ENCODE results near the gene MEGF10.

The MEGF10 gene

DNA sequence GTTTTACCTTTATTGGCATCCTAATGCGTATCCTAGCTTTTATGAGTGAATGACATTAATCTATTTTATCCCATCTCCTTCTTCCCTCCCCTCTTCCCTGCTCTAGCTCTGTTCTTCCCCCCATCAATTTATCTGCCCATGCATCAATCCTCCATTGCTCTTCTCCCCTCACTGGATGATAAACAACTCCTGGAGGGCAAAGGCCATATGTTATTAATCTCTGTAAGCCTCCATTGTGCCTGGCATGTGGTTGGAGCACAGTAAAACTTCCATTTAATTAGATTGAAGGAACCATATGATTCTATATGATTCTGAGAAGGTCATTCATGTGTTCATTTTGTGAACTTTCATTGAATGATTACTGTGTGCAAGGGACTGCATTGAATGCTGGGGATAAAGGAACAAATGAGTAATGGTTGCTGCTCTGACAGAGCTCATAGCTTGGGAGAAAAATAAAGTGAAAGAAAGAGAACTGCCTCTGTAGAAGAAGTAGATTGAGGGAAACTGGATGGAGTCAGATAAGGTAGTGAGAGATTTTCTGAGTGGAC, 85.0 kb downstream of the MEGF10 start:
- DNase-seq = no peak

DNA sequence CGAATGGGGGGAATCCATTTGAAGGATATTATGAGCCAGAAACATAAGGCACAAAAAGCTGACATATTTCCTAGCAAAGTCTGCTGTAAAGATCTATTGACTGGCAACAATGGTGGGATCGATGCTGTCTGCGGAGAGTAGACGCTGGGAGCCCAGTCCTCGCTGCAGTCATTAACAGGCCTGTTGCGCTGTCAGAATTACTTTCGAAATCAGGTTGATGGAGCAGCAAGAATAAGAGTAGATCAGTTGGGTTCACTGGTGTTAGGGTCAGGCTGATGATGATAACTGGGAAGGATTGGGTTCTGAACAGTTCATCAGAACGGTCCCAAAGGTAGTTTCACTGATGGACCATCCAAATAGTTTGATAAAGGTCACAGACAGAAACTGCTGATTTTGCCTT, 87.1 kb downstream of the MEGF10 start:
- DNase-seq = no peak

DNA sequence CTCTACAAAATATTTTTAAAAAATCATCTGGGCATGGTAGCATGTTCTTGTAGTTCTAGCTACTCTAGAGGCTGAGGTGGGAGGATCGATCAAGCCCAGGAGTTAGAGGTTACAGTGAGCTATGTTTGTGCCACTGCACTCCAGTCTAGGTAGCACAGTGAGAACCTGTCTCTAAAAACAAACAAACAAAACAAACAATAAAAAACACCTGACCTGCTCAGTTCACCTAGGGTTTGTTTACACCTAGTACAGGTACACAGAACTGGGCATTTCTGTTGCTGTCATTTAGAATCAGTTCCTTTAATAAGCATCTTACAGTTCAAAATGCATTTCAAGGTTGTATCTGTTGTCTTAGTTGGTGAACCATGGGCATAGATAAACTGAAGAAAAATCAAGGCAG, 95.3 kb downstream of the MEGF10 start:
- no peak for DNase-seq

DNA sequence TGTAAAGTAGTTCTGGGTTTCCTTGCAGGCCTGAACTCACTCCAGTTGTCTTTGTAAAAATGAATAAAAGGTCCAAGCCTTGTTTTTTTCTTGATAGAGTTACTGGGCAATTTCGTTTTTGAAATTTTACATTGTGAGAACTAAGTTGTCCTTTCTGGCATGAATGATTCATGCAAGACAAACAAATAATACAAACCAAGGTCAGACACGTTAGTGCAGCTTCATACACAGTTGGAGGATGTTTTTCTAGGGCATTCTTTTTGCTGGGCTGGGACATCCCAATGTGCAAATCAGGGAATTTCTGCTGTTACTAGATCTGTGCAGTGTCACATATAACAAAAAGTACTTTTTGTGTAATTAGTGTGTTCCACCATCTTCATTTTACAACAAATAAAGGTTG, 96.0 kb downstream of the MEGF10 start:
- no peak for DNase-seq

DNA sequence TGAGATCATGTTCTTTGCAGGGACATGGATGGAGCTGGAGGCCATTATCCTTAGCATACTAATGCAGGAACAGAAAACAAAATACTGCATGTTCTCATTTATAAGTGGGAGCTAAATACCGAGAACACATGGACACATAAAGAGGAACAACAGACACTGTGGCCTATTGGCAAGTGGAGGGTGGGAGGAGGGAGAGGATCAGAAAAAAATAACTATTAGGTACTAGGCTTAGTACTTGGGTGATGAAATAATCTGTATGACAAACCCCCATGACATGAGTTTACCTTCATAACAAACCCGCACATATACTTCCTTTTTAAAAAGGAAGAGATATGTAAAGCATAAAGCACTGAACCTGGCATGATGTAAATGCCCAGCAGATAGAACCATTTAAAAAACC, 99.0 kb downstream of the MEGF10 start:
- no peak for DNase-seq

GRCh38 chr5:127392762-127393161, 102.2 kb downstream of the MEGF10 start:
- DNase-seq = no peak

DNA sequence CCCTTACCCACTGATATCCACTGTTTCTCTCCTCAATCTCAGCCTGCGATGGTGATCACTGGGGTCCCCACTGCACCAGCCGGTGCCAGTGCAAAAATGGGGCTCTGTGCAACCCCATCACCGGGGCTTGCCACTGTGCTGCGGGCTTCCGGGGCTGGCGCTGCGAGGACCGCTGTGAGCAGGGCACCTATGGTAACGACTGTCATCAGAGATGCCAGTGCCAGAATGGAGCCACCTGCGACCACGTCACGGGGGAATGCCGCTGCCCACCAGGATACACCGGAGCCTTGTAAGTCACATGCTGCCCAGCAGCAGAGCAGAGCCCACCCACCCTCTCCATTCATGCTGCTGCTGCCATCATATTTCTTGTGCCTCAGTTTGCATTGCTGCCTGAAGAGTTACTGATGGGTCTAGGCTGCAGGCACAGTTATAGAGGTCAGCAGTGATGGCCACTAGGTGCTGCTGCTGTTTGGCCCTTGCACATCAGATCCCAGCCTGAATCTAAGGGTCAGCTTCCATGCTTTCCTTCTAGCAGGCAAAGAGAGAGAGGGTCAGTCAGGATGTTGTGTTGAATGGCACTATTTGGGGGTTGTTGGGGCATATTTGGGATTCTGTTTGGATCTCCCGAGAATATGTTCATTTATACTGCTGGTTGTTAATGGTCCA, 106.0 kb downstream of the MEGF10 start:
- DNase-seq = no peak

DNA sequence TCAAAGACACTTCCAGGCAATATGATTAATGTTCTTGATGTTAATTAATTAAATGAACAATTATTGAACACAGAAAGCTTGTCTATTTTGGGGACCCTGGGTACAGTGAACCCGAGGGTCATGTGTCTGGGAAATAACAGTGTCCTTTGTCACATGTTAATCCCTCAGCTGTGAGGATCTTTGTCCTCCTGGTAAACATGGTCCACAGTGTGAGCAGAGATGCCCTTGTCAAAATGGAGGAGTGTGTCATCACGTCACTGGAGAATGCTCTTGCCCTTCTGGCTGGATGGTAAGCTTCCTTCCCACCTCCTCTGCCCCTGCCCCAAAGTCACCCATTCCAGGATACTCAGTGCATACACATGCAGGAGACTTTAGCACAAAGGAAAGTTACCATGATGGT, 107.9 kb downstream of the MEGF10 start:
- DNase-seq = no peak

GRCh38 chr5:127399068-127399467, 108.5 kb downstream of the MEGF10 start:
- no peak for DNase-seq

DNA sequence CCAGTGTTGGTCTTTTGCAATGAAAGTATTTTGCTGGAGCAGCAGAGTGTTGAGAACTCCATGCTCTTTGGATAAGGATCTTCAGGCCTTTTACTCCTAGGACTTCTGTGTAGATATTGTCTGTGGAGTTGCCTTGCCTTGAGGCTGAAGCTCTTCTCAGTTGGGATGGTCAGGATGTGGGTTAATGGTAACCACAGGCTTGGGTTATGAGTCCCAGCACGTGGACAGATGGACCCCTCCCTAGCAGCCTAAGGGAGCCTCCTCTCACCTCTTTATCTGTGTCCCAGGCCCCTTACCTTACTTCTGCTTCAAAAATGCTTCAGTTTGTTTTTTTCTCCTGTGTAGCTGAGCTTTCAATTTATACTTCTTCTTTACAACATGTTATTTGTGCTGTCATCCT, 109.9 kb downstream of the MEGF10 start:
- no peak for DNase-seq

DNA sequence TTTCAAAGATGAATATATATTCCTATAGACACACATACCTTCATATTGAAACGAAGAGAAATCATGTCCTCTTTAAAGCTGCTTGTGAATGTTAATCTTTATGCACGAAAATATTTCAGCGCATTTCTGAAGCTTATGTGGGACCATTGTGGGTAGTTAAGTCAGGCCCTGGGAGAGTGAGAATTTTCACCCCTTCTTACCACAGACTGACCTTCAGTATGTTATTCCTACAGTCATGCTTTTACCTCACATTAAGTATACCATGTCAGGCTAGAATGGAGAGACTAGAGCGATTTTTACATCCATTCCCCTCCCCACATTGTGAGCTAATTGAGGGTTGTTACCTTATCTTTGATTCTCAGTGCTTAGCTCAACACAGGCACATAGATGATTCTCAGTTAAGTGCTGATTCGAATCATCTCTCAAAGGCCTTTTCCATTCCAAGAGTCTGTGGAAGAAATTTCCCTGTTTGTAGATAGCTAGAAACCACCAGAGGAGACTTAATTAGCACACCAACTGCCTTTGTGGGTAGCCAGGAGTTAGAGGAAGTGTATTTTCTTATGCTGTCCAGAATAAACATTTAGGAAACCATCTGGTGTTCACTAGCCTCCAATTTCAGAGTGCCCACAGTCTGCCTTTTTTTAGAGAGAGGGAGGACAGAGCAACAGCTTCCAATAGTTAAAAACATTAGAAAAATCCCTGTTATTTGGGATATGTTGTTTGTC, 110.5 kb downstream of the MEGF10 start:
- no peak for DNase-seq

DNA sequence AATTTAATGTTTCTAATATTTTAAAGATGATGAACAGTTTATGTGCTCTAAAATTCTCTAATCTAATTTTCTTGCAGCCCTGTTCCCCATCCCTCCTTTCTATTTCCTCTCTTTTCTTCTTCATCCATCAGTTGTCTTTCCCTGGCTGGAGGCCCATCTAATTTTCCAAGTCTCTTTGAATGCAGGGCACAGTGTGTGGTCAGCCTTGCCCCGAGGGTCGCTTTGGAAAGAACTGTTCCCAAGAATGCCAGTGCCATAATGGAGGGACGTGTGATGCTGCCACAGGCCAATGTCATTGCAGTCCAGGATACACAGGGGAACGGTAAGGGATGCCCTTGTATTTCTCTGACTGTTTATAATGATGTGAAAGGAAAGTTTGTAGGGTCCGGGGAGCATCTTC, 111.8 kb downstream of the MEGF10 start:
- no peak for DNase-seq

DNA sequence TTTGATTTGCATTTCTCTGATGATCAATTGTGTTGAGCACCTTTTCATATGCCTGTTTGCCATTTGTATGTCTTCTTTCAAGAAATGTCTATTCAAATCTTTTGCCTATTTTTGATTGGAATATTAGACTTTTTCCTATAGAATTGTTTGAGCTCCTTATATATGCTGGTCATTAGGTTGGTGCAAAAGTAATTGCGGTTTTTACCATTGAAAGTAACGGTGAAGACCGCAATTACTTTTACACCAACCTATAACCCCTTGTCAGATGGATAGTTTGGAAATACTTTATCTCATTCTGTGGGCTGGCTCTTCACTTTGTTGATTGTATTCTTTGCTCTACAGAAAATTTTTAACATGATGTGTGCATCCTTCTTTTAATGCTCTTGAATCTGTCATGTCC, 113.6 kb downstream of the MEGF10 start:
- no peak for DNase-seq

DNA sequence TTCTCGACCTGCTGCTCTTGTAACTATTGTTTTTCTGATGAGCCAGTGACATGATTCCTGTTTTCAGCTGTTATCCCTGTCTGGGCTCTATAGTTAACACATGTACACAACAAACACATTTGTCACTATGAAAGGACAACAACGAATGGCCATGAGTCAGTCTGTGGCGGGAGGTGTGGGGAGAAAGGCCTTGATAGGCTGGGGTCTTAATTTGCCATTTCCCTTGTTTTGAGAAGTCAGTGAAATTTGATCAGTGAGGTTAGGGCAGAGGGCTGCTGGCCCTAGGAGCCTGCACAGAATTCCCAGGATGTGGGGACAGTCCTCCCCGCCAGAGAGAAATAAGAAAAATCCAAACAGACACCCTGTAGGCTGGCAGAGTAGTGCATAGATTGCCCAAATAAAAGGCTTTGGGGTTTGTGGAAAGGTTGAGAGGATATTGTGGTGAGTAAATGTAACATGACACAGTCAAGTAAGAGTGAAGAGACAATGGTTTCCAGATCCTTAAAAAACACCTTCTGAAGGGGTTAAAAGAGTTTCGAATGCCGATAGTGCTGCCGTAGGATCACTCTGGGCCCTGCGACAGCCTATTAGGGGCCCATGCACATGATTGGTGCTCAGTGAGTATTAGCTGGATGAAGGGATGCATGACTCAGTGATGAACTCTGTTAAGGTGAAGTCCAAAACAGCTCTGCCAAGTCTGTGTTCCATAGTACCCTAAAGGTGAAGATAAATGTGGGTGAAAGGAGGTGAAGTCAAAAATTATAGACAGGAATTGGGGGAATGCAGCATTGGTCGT, 115.9 kb downstream of the MEGF10 start:
- no peak for DNase-seq

DNA sequence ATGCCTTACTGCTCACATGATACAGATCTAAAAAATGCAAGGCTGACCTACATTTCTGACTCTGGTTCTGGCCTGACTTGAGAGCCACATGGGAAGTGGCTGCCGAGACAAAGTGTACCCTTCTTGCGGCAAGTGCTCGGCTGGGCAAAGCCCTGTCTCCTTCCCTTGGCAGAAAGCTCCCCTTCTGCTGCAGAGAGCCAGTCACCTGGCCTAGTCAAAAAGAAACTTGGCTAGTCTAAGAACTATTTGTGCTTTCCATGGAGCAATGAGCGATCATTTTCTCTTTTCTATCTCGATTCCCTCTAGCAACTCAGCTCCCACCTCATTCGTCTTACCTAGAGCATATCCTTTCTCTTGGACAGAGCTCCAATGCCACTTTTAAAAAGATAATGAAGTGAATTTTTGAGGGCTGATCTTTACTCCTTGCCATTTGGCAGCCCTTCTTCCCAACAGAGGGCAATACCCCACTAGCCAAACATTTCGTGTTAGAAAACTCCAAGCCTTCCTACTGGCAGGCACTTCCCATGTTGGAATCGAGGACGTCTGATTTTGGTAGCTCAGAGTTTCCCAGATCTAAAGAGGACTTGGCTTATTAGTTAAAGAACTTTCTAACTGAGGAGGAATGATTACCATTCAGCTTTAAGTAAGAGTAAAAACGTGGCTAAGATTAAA, 118.8 kb downstream of the MEGF10 start:
- no peak for DNase-seq

GRCh38 chr5:127409921-127410675, 119.5 kb downstream of the MEGF10 start:
- no peak for DNase-seq

DNA sequence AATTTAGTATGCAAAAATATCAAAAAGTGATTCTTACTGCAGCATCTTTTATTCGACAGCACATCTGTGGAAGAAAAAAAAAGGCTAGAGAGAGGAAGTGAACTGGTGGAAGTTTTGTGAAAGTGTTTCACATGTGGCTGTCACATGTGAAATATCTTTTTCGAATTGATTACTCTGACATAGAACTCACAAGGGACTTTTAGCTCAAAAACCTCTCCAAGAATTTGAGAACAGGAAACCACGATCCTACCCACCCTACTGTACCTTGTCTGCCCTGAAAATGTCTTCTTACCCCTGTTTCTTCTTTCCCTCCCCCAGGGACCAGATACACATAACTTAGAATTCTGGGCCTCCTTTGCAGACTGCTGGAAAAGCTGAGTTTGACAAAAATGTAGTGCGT, 120.4 kb downstream of the MEGF10 start:
- DNase-seq = no peak

GRCh38 chr5:127411381-127411780, 120.8 kb downstream of the MEGF10 start:
- DNase-seq = no peak

GRCh38 chr5:127412698-127413097, 122.1 kb downstream of the MEGF10 start:
- DNase-seq = no peak

DNA sequence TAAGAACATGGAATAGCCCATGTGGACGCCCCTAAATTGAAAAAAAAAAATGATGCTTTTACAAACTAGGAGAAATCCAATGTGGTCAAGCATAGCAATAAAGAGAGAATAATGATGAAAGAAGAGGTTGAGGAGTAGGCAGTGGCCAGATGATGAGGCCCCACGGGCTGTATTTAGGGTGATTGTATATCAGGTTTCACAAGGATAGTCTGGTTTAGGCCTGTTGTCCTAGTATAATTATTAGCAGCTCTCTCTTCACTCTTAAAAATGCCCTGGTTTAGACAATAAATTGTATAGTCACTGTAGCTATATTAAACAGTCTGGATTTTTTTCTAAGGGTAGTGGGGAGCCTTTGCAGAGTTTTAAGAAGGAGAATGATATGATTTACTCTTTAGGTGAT, 124.4 kb downstream of the MEGF10 start:
- no peak for DNase-seq

- DNase-seq = no peak
Observed at GRCh38 chr5:127416906-127417305, 126.3 kb downstream of the MEGF10 start.

GRCh38 chr5:127417528-127417927, 126.9 kb downstream of the MEGF10 start:
- DNase-seq = no peak

All from NCI-H1105 (cell line).